HG03565 (cell line): ENCODE results near the gene IL20RB.

Experiments
- ATAC-seq: cut with Tn5 transposase; IDR thresholded peaks from one replicate; pipeline ENCODE4 v1.9.1; 2021; ENCODE audit warnings: mild to moderate bottlenecking, moderate library complexity; ENCODE audit not compliant: unreplicated experiment

IL20RB gene

GRCh38 chr3:136957751-136958288, at the start of gene IL20RB:
IL20RB (plus strand) TSS chr3:136957983; CDS start chr3:136958114, 131 bp downstream.
- ATAC-seq, result no peak

GRCh38 chr3:136908297-136908696, 49.5 kb upstream of the IL20RB start:
- ATAC-seq, result no peak

DNA sequence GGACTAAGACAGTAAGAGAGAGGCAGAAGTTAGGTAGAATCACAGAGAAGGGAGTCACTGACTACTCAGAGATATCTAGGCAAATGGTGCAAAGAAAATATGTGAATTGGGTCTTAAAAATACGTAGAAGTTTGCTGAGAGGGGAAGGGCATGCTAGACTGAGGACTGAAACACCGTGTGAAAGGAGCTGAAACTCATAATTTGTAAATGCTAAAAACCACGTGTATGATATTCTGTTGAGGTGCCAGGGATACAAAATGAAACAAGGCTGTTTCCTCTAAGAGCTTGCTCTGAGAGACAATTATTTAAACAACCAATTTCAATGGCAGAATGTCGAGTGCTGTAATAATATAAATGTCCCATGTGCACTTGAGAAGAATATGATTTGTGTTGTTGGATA, 48.6 kb upstream of the IL20RB start:
- ATAC-seq, result no peak

GRCh38 chr3:136910697-136911096, 47.1 kb upstream of the IL20RB start:
- ATAC-seq, result no peak

DNA sequence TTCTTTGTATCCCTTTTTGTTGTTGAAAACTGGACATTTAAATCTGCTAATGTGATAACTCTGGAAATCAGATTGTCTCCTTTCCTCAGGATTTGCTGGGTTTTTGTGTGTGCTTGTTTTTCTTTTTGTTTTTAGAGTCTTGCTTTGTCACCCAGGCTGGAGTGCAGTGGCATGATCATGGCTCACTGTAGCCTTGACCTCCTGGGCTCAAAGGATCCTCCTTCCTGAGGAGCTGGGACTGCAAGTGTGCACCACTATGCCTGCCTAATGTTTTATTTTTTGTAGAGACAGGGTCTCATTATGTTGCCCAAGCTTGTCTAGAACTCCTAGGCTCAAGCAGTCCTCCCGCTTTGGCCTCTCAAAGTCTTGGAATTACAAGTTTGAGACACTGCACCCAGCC, 44.6 kb upstream of the IL20RB start:
- no peak for ATAC-seq

DNA sequence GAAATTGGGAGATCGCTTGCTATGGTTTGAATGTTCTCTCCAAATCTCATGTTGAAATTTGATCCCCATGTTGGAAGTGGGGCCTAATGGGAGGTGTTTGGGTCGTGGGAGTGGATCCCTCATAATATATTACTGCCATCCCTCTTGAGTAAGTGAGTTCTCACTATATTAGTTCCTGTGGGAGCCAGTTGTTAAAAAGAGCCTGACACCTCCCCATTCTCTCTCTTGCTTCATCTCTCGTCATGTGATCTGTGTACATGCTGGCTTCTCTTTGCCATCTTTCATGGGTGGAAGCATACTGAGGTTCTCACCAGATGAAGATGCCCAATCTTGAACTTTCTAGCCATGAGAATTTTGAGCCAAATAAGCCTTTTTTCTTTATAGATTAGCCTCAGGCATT, 43.0 kb upstream of the IL20RB start:
- ATAC-seq, result no peak

- no peak for ATAC-seq
Measured at GRCh38 chr3:136916223-136916622, 41.6 kb upstream of the IL20RB start.

DNA sequence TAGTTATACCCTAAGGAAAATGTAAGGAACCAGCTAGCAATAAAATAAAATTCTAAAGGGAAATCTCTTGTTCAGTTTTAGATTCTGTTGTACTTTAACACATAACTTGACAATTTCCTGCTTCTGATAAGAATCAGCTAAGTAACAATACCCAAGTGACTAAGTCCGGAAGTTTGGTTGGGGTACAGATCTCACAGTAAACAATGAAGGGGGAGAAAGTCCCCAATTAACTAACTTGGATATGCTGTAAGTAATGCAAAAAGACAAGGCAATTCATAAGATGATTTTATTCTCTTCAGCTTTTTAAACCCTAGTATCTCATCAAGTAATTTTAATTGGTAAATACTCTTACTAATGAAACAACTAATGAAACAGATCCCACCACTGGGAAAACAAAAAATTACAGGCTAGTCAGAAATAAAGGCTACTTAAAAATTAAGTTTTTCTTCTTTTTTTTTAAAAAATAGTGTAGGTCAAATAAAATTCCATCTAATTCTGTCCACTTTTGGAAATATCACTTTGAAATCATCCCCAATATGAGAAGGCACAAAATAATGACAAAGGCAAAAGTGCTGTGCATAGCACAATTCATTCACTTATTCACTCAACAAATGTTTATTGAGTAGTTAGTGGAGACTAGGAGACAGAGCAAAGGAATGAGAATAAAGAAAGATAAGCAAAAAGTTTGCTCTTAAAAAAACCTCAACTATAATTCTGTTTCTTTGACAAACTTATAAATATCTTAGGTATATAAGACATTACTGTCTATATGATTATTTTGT, 37.8 kb upstream of the IL20RB start:
- no peak for ATAC-seq

DNA sequence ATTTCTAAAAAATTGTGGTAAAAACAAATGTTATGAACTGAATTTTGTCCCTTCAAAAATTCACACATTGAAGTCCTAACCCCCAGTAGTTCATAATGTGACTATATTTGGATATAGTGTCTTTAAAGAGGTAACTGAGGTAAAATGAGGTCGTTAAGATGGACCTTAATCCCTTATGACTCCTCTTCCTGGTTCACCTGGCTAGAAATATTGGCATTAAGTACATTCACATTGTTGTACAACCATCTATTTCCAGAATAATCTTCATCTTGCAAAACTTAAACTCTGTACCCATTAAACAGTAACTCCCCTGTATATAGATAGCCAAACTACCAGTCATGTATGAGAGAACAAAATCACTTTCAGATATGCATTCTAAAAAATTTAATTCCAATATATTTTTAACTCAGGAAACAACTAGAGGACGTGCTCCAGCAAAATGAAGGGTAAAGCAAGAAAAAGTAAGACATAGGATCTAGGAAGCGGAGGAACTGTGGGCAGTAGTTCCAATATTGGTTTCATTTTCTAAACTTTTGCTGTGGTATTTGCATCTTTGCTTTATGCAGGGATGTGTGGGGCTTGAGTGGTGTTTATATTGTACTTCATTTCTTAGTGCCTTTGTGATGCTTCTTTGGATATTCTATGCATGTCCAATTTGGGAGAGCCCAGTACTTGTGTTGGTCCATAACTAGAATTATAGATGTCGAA, 36.7 kb upstream of the IL20RB start:
- no peak for ATAC-seq

DNA sequence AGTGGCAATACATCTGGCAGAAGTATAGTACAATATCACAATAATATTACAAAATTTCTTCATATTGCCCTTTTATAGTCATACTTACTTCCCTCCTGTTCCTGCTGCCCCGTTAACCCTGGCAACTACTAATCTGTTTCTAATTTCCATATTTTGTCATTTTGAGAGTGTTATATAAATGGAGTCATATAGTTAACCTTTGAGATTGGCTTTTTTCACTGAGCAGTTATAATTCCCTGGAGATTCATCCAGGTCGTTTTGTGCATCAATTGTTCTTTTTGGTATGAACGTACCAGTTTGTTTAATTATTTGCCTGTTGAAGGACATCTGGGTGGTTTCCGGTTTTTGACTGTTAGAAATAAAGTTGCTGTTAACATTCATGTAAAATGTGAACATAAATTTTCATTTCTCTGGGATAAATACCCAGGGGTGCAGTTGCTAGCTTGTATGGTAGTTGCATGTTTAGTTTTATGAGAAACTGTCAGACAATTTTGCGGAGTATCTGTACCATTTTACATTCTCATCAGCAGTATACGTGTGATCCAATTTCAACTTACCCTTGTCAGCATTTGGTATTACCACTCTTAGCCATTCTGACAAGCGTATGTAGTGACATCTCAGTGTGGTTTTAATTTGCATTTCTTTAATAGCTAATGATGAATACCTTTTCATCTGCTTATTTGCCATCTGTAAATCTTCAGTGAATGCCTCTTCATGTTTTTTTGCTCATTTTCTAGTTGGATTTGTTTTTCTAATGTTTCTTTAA, 32.2 kb upstream of the IL20RB start:
- ATAC-seq, result no peak

GRCh38 chr3:136928240-136928639, 29.5 kb upstream of the IL20RB start:
- no peak for ATAC-seq

DNA sequence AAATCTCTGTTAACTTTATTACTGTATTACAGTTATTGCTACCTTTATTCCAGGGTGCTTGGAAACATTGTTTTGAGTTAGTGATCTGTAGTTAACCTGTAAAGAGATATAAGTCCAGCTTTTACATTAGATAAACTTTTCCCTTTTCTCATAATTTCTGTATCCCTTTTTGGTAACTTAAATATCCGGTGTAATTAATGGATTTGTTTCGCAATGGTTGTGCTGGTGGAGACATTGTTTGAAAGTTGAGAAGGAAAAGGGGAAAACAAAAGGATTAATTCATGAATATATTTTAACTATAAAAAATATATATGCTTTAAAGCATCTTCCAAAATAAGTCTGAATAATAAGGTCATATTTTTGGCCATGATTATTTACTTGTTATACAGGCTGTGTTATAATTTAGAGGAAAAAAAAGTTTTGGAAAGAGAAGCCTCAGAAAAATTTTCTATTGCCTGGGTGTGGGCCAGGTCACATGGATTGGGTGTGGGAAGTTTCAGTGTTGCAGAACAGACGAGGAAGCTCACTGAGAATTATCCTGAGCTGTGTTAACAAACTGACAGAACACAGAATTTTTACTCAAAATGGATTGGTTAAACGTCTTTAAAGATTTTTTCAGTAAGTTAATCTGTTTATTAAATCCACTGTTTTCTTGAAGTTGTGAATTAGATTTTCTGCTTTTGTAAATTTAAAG, 27.7 kb upstream of the IL20RB start:
- ATAC-seq, result no peak

- ATAC-seq, result no peak
Measured at GRCh38 chr3:136931606-136932005, 26.2 kb upstream of the IL20RB start.

DNA sequence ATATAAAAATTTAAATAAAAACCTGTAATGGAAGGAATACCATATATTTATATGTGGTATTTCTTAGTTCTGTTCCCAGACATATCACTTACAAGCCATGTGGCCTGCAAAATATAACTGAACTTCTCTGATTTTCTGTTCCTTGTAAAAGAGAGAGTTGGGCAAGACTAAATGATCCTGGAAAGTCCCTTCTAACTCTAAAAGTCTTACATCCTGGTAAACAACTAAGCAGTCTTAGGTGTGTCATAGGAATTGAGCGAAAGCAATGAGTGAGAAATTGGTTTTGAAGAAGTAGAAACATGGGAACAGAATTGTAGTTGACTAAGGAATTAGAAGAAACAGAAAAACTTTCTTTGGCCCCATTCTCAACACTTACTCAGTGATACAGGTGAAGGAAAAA, 25.3 kb upstream of the IL20RB start:
- ATAC-seq, result no peak

GRCh38 chr3:136932978-136933772, 24.6 kb upstream of the IL20RB start:
- no peak for ATAC-seq

DNA sequence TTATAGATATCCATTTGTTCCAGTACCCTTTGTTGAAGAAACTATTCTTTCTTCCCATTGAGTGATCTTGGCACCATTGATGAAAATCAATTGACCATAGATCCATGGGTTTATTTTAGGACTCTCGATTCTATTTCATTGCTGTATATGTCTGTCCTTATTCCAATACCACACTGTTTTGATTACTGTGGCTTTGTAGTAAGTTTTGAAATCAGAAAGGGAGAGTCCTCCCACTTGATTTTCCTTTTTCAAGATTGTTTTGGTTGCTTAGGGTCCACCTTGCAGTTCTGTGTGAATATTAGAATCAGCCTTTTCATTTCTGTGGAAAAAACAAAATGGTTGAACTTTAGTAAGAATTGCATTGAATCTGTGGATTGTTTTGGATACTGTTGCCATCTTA, 20.6 kb upstream of the IL20RB start:
- ATAC-seq, result no peak

DNA sequence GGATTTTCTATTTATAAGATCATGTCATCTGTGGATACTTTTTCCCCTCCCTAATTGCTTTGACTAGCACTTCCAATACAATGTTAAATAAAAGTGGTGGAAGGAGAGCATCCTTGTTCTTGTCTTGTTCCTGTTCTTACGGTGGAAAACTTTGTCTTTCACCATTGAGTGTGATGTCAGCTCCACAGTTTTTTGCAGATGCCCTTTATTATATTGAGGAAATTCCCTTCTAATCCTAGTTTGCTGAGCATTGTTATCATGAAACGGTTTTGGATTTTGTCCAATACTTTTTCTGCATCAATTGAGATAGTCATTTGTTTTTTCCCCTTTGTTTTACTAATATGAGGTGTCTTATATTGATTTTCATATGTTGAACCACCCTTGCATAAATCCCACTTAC, 19.9 kb upstream of the IL20RB start:
- ATAC-seq, result no peak

DNA sequence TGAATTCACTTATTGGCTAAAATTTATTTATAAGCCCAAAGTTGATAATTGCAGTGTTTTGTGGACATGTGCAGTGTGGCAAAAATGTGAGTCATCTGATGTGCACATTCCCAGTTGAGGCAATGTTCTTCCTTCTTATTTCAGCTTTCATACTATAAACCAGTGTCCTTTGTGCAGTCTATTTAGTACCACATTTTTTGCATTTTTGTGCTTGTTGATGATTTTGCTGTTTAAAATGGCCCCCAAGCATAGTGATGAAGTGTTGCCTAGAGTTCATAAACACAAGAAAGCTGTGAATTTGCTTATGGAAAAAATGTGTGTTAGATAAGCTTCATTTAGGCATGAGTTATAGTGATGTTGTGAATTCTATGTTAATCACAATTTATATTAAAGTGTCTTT, 19.4 kb upstream of the IL20RB start:
- ATAC-seq, result no peak

DNA sequence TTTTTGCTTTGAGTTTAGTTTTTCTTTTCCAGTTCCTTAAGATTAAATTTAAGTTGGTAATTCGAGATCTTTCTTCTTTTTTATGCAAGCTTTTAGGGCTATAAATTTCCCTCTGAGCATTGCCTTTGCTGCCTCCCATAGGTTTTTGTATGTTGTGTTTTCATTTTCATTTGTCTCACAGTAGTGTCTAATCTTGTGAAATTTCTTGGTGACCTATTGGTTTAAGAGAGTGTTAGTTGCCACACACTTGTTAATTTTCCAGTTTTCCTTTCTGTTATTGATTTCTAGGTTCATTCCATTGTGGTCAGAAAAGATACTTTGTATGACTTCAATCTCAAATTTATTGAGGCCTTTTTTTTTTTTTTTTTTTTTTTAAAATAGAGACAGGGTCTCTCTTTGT, 18.3 kb upstream of the IL20RB start:
- ATAC-seq, result no peak

- no peak for ATAC-seq
Measured at GRCh38 chr3:136942803-136943202, 15.0 kb upstream of the IL20RB start.
